Measurements from ENCODE around the gene CD55.

Gene CD55

DNA sequence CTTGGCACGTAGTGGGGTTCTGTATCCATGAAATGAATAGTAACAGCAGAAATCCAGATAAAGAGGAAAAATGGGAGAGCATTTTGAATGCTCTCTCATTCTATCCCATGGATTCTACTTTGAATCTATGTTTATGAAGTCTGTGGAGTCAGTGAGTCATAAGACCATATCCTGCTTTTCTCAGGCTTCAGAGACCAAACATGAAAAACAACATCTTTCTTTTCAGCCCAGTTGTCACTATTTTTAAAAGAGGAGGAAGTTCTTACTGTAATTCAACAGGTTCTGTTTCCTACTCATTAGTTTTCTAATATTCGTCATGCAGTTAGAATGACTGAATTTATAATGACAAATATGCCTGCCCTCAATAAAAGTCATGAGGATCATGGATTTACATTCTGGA lies 39.4 kb upstream of the CD55 start:
- TF ChIP-seq, protein P1, sequence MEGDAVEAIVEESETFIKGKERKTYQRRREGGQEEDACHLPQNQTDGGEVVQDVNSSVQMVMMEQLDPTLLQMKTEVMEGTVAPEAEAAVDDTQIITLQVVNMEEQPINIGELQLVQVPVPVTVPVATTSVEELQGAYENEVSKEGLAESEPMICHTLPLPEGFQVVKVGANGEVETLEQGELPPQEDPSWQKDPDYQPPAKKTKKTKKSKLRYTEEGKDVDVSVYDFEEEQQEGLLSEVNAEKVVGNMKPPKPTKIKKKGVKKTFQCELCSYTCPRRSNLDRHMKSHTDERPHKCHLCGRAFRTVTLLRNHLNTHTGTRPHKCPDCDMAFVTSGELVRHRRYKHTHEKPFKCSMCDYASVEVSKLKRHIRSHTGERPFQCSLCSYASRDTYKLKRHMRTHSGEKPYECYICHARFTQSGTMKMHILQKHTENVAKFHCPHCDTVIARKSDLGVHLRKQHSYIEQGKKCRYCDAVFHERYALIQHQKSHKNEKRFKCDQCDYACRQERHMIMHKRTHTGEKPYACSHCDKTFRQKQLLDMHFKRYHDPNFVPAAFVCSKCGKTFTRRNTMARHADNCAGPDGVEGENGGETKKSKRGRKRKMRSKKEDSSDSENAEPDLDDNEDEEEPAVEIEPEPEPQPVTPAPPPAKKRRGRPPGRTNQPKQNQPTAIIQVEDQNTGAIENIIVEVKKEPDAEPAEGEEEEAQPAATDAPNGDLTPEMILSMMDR (IDR thresholded peaks at IDR 0.05; ENCODE audit: insufficient read depth, low read depth, low read length, missing control alignments): no peak
- no peak overlapping the region for H3K4me3 ChIP-seq (ENCODE audit: low read length)
- DNase-seq (ENCODE audit: low read depth): peak; percentile 74

DNA sequence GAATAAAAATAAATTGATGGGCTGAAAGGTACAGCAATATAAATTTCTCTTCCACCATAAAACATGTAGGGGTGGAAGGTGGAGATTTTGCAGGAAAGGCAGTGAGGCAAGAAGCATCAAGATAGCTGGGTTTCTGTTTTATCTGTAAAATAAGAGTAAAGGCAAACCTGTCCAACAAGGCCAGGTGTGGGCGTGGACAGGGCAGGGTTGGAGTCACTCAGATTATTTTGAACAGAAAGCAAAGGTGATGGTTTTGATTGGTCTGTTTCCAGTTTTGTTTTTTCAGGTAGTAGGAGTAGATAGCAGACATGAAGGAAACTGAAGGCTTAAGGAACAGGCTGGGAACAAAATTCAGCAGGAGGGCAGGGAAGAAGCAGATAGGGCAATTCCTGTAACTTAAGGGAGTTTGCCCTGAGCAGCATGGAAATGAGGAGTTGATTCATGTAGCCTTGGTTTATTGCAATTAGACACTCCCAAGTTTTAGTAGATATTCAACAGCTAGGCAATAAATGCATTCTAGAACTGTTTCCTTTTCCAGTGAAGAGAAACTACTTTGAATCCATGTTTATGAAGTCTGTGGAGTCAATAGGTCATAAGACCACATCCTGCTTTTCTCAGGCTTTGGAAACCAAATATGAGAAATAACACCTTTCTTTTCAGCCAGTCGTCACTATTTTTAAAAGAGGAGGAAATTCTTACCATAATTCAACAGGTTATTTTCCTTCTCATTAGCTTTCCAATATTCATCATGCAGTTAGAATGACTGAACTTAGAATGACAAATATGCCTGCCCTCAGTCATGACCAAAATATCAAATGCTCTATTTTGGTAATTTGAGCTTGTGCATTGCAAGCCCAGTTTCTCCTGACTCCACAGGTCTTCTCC lies 38.7 kb upstream of the CD55 start:
- no peak overlapping the region for H3K4me3 ChIP-seq (ENCODE audit: low read length)
- TF ChIP-seq, protein P1 (IDR thresholded peaks at IDR 0.05; ENCODE audit: insufficient read depth, low read depth, low read length, missing control alignments): no peak
- peak; percentile 65 for DNase-seq (ENCODE audit: low read depth)

DNA sequence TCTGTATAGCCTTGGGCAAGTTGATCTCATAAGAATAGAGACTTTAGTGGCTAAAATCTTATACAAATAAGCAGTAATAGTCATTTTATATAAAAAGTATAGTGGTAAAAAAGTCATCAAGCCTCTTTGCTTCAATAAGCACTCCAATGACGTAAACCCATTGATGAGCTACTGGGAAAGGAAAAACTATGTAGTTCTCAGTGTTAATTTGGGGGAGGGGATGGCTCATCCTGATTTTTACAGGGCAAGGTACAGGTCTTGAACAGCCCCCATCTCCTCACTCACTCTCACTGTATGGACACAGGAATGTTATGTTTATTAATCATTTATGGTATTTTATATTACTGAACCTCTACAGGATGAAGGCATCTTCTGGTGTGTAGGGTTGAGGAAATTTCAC lies 38.1 kb upstream of the CD55 start:
- DNase-seq (ENCODE audit: low read depth): no peak
- TF ChIP-seq, protein P1 (IDR thresholded peaks at IDR 0.05; ENCODE audit: insufficient read depth, low read depth, low read length, missing control alignments): no peak
- no peak overlapping the region for H3K4me3 ChIP-seq (ENCODE audit: low read length)

DNA sequence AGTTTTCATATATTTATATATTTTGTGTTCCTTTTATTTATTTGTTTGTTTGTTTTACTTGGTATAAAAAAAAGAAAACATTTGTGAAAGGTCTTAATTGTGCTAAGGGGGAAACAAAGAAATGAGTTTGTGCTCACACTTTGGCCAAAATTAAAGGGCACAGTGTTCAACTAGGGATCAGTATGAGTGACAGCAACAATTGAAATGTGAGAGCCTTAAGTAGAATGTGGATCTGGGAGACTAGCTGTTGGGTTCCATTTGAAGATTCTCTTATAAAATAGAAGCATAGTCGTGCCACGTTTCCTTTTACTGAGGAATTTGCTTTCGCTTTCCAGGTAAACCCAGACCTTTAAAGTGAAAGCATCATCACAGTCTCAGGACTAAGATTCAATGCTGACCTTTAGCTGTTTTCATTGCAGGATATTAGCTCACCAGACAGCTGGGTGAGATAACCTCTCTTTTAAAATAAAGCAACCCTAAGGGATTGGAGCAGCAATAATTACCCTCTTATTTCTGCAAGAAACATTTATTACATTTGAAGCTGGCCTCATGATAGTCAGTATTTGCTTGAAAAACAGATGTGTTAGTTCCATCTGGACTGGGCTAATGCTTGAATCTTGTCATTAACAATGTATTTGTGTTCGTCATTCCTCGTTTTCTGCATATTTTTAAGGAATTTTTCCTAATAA lies 37.1 kb upstream of the CD55 start:
- H3K4me3 ChIP-seq (ENCODE audit: low read length): no peak overlapping the region
- DNase-seq (ENCODE audit: low read depth): no peak
- TF ChIP-seq, protein P1 (IDR thresholded peaks at IDR 0.05; ENCODE audit: insufficient read depth, low read depth, low read length, missing control alignments): no peak

DNA sequence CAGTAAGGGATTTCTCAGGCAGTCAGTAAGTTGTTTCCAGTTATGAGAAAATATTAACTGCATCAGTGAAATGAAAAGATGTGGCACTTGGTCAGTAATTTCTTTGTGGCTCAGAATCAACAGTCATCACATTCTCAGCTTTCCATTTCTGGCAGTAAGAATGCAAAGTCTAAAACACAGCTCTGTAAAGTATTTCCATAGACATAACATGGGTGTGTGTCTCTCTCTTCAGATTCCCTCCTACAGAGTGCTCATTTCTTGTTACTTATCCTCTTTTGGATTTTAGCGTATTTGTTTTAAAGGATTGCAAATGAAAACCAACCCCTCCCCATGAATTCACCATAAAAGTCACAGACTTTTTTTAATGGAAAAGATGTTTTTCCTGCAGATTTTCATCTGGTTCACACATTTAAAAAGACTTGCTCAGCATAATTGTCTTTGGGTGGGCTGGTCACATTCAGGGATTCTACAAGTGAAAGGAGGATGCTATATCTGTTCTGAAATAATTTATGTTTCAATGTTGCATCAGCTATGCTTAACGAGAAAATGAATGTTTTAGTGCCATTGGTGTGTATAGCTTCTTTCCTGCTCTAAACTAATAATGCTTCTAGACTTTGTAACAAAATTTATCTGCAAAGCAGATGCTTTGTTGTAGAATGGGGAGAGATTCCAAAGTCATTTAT lies 34.6 kb upstream of the CD55 start:
- no peak overlapping the region for H3K4me3 ChIP-seq (ENCODE audit: low read length)
- TF ChIP-seq, protein P1 (IDR thresholded peaks at IDR 0.05; ENCODE audit: insufficient read depth, low read depth, low read length, missing control alignments): no peak
- no peak for DNase-seq (ENCODE audit: low read depth)

DNA sequence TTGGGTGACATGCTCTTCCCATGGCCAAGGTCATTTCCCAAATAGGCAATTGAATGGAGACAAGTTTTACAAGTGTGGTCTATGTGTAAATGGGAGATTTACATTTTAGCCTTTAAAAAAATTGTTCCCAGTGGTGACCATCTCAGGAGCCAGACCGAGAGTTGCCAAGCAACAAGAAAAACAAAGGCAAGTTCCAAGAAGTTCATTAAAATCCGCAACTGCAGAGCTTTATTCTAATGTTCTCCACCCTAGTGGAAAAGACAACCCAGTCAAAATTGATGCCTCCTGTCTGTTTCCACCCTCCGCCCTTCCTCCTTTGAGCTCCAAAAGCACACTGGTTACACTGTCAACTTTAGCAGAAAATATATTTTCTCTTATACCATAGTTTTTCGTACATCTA lies 33.2 kb upstream of the CD55 start:
- no peak overlapping the region for H3K4me3 ChIP-seq (ENCODE audit: low read length)
- TF ChIP-seq, protein P1 (IDR thresholded peaks at IDR 0.05; ENCODE audit: insufficient read depth, low read depth, low read length, missing control alignments): no peak
- no peak for DNase-seq (ENCODE audit: low read depth)
